ENCODE data around the gene PSMD8. TPM values are rescaled to one million over a fixed set of nuclear protein-coding genes. Genes with fewer than 3 reads are reported as not detected.

Gene PSMD8
- total and polyA plus RNA-seq, 8 donors, result 116 to 173 (median 128) TPM

DNA sequence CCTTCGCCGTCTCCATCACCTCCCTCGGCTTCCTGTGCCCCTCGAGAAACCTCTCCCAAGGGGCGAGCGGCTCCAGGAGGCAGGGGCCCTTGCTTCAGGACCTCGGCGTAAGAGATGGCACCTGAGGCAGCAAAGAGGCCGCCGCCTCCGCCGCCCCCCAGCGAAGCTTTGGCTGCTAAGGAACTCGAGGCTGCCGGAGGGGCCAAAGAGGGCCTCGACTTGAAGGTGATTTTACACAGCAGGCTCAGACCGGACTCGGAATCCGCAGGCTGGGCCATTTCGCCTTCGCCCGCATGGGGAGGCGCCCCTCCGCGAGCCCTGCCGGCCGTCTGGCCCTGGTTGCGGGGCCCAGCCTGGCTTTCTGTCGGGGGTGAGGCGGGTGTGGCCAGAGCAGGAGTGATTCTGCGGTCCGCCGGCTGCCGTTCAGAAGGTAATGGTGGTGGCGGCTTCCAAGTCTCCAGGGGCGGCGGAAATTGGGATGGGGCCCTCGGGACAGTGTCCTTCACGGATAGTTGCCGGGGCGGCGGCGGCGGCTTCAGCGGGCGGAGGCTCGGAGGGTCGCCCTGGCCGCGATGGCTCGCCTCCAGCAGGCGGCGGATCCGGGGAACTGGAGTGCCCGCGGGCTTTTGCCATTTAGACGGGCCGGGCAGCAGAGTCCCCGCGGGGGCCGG is 12.1 kb downstream of the PSMD8 start:
- Histone ChIP-seq H3K27ac (no peak overlapping the region), H3K27me3 (peaks cover 0 to 68% of the 10 kb centered on the region in 2 donors), H3K36me3 (peaks cover 0 to 49% of the 10 kb centered on the region in 2 donors), H3K4me1 (peaks cover 17 to 42% of the 10 kb centered on the region in 2 donors), H3K4me3 (peak overlapping the region in 1 of 2 donors; percentile 54), H3K9me3 (no peaks in the 10 kb centered on the region)
- no peak for ATAC-seq
- TF ChIP-seq, protein P1, sequence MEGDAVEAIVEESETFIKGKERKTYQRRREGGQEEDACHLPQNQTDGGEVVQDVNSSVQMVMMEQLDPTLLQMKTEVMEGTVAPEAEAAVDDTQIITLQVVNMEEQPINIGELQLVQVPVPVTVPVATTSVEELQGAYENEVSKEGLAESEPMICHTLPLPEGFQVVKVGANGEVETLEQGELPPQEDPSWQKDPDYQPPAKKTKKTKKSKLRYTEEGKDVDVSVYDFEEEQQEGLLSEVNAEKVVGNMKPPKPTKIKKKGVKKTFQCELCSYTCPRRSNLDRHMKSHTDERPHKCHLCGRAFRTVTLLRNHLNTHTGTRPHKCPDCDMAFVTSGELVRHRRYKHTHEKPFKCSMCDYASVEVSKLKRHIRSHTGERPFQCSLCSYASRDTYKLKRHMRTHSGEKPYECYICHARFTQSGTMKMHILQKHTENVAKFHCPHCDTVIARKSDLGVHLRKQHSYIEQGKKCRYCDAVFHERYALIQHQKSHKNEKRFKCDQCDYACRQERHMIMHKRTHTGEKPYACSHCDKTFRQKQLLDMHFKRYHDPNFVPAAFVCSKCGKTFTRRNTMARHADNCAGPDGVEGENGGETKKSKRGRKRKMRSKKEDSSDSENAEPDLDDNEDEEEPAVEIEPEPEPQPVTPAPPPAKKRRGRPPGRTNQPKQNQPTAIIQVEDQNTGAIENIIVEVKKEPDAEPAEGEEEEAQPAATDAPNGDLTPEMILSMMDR (IDR thresholded peaks at IDR 0.05), result no peak
- peak in 1 of 4 donors; percentile 83 for DNase-seq
- intact Hi-C loops (cut with DNase I), result no loop called here

DNA sequence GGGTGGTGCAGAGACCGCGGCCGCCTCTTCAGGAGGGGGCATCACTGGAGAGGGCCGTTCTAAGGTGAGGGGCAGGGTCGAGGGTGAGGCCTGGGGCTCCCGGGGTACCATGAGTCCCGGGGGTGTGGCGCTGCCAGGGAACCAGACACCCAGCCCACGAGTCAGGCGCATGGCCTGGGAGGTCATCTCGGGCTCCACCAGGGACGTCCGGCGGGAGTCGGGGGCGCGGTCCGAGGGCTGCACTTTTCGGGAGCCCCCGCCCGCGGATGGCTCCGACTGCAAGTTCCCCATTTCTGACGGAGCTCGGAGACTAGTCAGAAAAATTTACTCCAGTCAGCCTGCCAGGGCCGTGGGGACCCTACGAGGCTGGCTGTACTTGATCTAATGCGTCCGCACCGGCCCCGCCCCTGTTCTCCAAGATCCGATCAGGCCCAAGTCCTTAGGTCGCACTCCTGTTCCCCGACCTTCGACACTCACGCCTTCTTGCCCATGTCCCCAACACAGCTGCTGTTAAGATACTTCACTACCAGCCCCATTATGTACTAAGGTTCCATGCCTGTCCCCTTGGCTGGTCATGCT is 12.7 kb downstream of the PSMD8 start:
- TF ChIP-seq, protein P1 (IDR thresholded peaks at IDR 0.05), result no peak
- ATAC-seq (no peak), DNase-seq (peak in 1 of 4 donors; percentile 52)
- Histone ChIP-seq H3K4me1 (peaks cover 17 to 42% of the 10 kb centered on the region in 2 donors), H3K27ac (peak overlapping the region in 1 of 2 donors; percentile 70), H3K9me3 (no peaks in the 10 kb centered on the region), H3K27me3 (peaks cover 0 to 74% of the 10 kb centered on the region in 2 donors), H3K36me3 (peaks cover 0 to 43% of the 10 kb centered on the region in 2 donors), H3K4me3 (peak overlapping the region; percentile 40 to 54)
- intact Hi-C loops (cut with DNase I), result no loop called here

DNA sequence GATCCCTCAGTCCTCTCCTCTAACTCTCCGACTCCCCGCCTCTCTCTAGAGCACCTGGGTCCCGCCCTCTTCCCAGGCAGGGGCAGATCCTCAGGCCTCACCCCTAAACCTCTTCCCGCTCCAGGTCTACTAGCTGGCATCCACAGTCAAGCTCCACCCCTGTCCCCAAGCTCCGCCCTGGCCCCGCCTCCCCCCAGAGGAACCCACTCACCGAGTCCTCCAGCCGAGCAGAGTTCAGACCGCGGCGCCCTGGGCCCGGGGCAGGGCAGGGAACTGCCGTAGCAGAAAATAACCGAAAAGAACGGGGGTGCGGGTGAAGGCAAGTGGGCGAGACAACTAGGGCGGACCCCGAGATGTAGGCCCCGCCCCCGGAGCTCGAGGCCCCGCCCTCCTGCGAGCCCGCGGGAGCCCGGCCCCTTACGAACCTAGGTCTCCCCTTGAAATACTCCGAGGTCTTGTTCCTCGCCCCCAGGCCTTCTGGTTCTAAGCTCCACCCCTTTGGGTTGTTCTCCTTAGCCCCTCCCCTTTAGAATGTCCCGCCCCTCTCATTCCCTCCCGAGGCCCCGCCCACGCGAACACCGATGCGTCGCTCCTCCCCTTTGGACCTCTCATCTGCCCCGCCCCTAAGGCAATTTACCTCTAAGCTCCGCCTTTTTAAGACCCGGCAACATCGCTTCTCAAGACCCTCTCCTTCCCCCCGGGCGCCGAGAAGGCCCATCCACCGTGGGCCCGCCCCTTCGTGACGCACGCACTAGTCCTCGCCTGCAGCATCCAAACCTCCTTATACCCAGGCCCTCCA is 13.4 kb downstream of the PSMD8 start, which contains the start of gene GGN:
Gene GGN, minus strand, starts transcription at position 485 of the 799 bp plus-strand sequence. CDS start 773 bp downstream, outside the sequence.
- Histone ChIP-seq H3K4me3 (peak within 1 kb of the TSS; percentile 40 to 54), H3K4me1 (peaks cover 17 to 42% of the 10 kb centered on the region in 2 donors), H3K27ac (peak within 1 kb of the TSS; percentile 5 to 70), H3K9me3 (no peaks in the 10 kb centered on the region), H3K27me3 (peaks cover 0 to 80% of the 10 kb centered on the region in 2 donors), H3K36me3 (peaks cover 0 to 36% of the 10 kb centered on the region in 2 donors)
- ATAC-seq, result peak; percentile 93
- DNase-seq, result peak in 3 of 4 donors; percentile 72 to 94 (median 88)
- intact Hi-C loops (cut with DNase I), result no loop called here
- TF ChIP-seq, protein P1 (IDR thresholded peaks at IDR 0.05), result no peak

DNA sequence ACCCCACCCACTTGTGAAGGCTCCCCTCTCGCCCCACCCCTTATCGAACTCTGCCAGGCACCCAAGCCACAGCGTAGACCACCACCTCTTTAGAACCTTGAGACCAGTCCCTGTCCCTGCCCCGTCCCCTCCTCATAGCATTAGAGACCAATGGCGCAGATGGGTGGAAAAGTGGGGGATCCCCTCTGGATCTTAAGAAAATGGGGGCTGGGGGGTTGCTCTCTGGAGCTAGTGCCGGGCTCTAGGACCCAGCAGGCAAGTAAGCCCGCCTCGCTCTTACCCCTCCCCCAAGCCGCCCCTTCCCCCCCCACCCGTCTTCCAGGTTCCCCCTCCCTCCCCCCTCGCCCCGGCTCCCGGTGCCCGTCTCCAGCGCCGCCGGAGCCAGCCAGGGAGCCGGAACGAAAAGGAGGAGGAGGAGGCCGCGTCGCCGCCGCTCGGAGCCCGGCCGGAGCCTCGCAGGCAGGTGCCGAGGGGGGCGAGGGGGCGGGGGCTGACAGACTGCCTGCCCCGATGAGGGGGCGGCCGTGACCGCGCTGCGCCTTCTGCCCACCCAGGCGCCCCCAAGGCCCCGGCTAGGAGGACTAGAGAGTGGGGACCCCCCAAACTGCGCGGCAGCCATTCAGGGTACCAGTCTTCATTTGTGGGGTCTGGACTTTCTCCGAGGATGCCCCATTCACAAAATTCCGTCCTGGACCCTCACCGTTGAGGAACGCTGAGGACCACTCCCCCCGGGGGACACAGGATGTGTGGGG is 14.2 kb downstream of the PSMD8 start, which contains the start of gene SPRED3:
Gene SPRED3, plus strand, starts transcription at position 349 of the 752 bp plus-strand sequence. CDS start 1,606 bp downstream, outside the sequence.
- peak; percentile 2 for ATAC-seq
- Histone ChIP-seq H3K27ac (peak within 1 kb of the TSS; percentile 48 to 70), H3K27me3 (peaks cover under 1 to 87% of the 10 kb centered on the region in 2 donors), H3K4me1 (peaks cover 17 to 42% of the 10 kb centered on the region in 2 donors), H3K36me3 (peaks cover 0 to 28% of the 10 kb centered on the region in 2 donors), H3K9me3 (no peaks in the 10 kb centered on the region), H3K4me3 (peak within 1 kb of the TSS; percentile 40 to 54)
- DNase-seq, result peak in 1 of 4 donors; percentile 80
- intact Hi-C loops (cut with DNase I), result no loop called here
- TF ChIP-seq, protein P1 (IDR thresholded peaks at IDR 0.05), result no peak
